KMS-11 (cell line): ENCODE measurements around the gene EXOC1L.
"Not testable (repeated sequence)": the region's sequence is repeated elsewhere in the genome, so short reads cannot be mapped to it uniquely, and the experiment has no call there.

ENCODE experiments used
- H2AFZ ChIP-seq: fragments of 200-600 bp; sonication (generic); 2 replicates; pipeline ENCODE4 v1.6.1; 2016; ENCODE audit warnings: antibody characterized with exemption, mixed run types, low read depth
- H3K27ac ChIP-seq: fragments of 200-600 bp; sonication (generic); 2 replicates; pipeline ENCODE4 v1.6.1; 2016; ENCODE audit warnings: mild to moderate bottlenecking, mixed run types
- H3K27me3 ChIP-seq: fragments of 200-600 bp; sonication (generic); 2 replicates; pipeline ENCODE4 v1.6.1; 2017; ENCODE audit warnings: mild to moderate bottlenecking, low read depth, mixed run types, moderate library complexity; ENCODE audit not compliant: insufficient read depth
- H3K36me3 ChIP-seq: fragments of 200-600 bp; sonication (generic); 2 replicates; pipeline ENCODE4 v1.6.1; 2017; ENCODE audit warnings: mild to moderate bottlenecking, mixed run types; ENCODE audit not compliant: insufficient read depth
- H3K4me1 ChIP-seq: fragments of 200-600 bp; sonication (generic); 2 replicates; pipeline ENCODE4 v1.6.1; 2016; ENCODE audit warnings: mild to moderate bottlenecking, low read depth, mixed run types; ENCODE audit not compliant: poor library complexity, severe bottlenecking
- H3K4me2 ChIP-seq: fragments of 200-600 bp; sonication (generic); 2 replicates; pipeline ENCODE4 v1.7.0; 2016; ENCODE audit warnings: mild to moderate bottlenecking, mixed run types
- H3K4me3 ChIP-seq: fragments of 200-600 bp; sonication (generic); IDR thresholded peaks from 2 replicates; pipeline ENCODE4 v1.6.1; 2017; ENCODE audit warnings: low read depth, low read length, mixed read lengths; ENCODE audit not compliant: insufficient read depth
- H3K79me2 ChIP-seq: fragments of 200-600 bp; sonication (generic); 2 replicates; pipeline ENCODE4 v1.6.1; 2016; ENCODE audit warnings: low read depth, mixed run types; ENCODE audit not compliant: insufficient read depth
- H3K9ac ChIP-seq: fragments of 200-600 bp; sonication (generic); 2 replicates; pipeline ENCODE4 v1.6.1; 2016; ENCODE audit warnings: mild to moderate bottlenecking, mixed run types
- H4K20me1 ChIP-seq: fragments of 200-600 bp; sonication (generic); 2 replicates; pipeline ENCODE4 v1.6.1; 2016; ENCODE audit warnings: mild to moderate bottlenecking, mixed run types; ENCODE audit not compliant: insufficient read depth
- TF ChIP-seq, protein P1 (sequence below): fragments of 200-600 bp; sonication (generic); conservative IDR thresholded peaks from 2 replicates; pipeline ENCODE4 v1.6.1; 2017; ENCODE audit warnings: low read depth, mild to moderate bottlenecking, antibody characterized with exemption, low read length, moderate library complexity, mixed read lengths

The EXOC1L gene

DNA sequence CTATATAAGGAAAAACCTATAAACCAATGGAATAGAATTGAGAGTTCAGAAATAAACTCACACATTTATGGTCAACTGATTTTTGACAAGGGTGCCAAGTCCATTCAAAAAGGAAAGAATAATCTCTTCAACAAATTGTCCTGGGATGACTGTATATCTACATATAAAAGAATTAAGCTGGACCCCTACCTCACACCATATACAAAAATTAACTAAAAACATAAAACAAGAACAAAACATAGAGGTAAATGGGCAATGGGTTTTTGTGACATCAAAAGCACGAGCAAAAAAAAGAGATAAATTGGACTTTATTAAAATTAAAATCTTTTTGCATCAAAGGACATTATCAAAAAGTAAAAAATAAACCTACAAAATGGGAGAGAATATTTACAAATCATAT lies 18.3 kb downstream of the EXOC1L start:
- Histone ChIP-seq H3K27ac (no peak overlapping the region), H3K9ac (no peak overlapping the region), H3K4me3 (no peak overlapping the region), H2AFZ (no peak overlapping the region), H3K27me3 (no peaks in the 10 kb centered on the region), H3K4me1 (no peaks in the 10 kb centered on the region), H3K36me3 (no peaks in the 10 kb centered on the region), H3K79me2 (no peaks in the 10 kb centered on the region), H4K20me1 (no peaks in the 10 kb centered on the region), H3K4me2 (no peak overlapping the region)
- TF ChIP-seq, protein P1, sequence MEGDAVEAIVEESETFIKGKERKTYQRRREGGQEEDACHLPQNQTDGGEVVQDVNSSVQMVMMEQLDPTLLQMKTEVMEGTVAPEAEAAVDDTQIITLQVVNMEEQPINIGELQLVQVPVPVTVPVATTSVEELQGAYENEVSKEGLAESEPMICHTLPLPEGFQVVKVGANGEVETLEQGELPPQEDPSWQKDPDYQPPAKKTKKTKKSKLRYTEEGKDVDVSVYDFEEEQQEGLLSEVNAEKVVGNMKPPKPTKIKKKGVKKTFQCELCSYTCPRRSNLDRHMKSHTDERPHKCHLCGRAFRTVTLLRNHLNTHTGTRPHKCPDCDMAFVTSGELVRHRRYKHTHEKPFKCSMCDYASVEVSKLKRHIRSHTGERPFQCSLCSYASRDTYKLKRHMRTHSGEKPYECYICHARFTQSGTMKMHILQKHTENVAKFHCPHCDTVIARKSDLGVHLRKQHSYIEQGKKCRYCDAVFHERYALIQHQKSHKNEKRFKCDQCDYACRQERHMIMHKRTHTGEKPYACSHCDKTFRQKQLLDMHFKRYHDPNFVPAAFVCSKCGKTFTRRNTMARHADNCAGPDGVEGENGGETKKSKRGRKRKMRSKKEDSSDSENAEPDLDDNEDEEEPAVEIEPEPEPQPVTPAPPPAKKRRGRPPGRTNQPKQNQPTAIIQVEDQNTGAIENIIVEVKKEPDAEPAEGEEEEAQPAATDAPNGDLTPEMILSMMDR = no peak

DNA sequence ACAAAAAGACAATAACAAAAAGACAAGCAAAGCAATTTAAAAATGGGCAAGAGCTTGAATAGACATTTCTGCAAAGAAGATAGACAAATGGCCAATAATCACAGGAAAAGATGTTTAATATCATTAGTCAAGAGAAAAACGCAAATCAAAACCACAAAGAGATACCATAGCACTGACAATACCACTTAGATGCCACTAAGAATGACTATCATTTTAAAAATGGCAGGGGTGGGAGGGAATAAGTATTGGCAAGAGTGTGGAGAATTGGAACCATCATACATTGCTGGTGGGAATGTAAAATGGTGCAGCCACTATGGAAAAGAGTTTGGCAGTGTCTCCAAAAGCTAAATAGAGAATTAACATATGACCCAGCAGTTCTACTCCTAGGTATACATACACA lies 18.8 kb downstream of the EXOC1L start:
- no peak overlapping the region for H3K27ac ChIP-seq
- no peaks in the 10 kb centered on the region for H4K20me1 ChIP-seq
- no peaks in the 10 kb centered on the region for H3K4me1 ChIP-seq
- H3K9ac ChIP-seq = no peak overlapping the region
- H3K36me3 ChIP-seq = no peaks in the 10 kb centered on the region
- H3K27me3 ChIP-seq = no peaks in the 10 kb centered on the region
- no peak overlapping the region for H2AFZ ChIP-seq
- H3K4me3 ChIP-seq = no peak overlapping the region
- H3K4me2 ChIP-seq = no peak overlapping the region
- H3K79me2 ChIP-seq = no peaks in the 10 kb centered on the region
- TF ChIP-seq, protein P1 = no peak

DNA sequence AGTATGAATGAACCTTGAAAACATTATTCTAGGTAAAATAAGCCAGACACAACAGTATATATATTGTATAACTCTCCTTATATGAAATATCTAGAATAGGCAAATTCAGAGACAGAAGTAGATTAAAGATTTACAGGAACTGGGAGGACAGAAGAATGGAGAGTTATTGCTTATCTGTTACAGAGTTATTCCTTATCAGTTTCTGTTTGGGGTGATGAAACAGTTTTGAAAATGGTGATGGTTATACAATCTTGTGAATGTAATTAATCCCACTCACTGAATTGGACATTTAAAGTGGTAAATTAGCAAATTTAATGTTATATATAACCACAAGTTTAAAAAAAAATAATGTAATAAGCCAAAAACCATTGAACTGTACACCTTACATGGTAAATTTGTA lies 19.4 kb downstream of the EXOC1L start:
- Histone ChIP-seq H3K27me3 (no peaks in the 10 kb centered on the region), H3K4me1 (no peaks in the 10 kb centered on the region), H3K9ac (no peak overlapping the region), H4K20me1 (no peaks in the 10 kb centered on the region), H3K36me3 (no peaks in the 10 kb centered on the region), H3K79me2 (no peaks in the 10 kb centered on the region), H3K4me2 (no peak overlapping the region), H3K27ac (no peak overlapping the region), H3K4me3 (no peak overlapping the region), H2AFZ (no peak overlapping the region)
- TF ChIP-seq, protein P1 = no peak

DNA sequence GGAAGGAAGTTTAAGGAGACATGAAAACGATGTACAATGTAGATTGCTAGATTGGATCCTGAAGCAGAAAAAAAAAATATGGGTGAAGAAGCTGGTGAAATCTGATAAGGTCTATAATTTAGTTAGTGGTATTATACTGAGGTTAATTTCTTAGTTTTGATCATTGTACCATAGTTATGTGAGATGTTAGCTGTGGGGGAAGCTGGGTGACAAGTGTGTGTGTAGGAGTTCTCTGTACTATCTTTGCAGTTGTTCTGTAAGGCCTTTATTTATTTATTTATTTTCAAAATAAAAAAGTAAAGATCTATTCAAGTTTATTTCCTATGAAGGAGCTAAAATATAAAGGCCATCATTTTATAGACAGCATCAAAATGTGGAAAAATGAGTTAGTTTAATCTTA lies 21.4 kb downstream of the EXOC1L start:
- H3K4me1 ChIP-seq = no peaks in the 10 kb centered on the region
- H3K4me2 ChIP-seq = no peak overlapping the region
- H3K79me2 ChIP-seq = no peaks in the 10 kb centered on the region
- no peak overlapping the region for H3K4me3 ChIP-seq
- H2AFZ ChIP-seq = no peak overlapping the region
- H3K36me3 ChIP-seq = no peaks in the 10 kb centered on the region
- no peak overlapping the region for H3K27ac ChIP-seq
- H4K20me1 ChIP-seq = no peaks in the 10 kb centered on the region
- no peaks in the 10 kb centered on the region for H3K27me3 ChIP-seq
- H3K9ac ChIP-seq = no peak overlapping the region
- TF ChIP-seq, protein P1 = no peak

DNA sequence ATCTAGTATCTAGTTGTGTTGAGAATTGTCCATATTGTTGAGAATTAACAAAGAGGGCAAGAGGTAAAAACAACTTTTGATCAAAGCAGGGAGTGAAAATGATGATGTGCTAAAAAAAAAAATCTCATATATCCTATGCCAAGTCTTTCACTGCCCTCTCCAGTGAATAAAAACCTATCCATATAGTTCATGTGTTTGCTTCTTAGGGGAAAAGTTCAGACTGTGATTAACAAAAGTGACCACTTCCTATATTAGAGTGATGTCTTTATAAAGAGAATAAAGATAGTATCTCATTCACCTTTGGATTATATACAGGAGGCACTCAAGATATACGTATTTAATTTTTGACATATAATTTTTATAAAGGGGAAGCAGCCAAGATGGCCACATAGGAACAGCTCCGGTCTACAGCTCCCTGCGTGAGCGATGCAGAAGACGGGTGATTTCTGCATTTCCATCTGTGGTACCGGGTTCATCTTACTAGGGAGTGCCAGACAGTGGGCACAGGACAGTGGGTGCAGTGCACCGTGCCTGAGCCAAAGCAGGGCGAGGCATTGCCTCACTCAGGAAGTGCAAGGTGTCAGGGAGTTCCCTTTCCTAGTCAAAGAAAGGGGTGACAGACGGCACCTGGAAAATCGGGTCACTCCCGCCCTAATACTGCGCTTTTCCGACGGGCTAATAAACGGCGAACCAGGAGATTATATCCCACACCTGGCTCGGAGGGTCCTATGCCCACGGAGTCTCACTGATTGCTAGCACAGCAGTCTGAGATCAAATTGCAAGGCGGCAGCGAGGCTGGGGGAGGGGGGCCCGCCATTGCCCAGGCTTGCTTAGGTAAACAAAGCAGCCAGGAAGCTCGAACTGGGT lies 22.0 kb downstream of the EXOC1L start:
- H2AFZ ChIP-seq, H3K36me3 ChIP-seq, H4K20me1 ChIP-seq, H3K79me2 ChIP-seq, H3K9ac ChIP-seq, H3K4me2 ChIP-seq, H3K4me1 ChIP-seq, H3K4me3 ChIP-seq, H3K27ac ChIP-seq, H3K27me3 ChIP-seq: not testable (repeated sequence)

DNA sequence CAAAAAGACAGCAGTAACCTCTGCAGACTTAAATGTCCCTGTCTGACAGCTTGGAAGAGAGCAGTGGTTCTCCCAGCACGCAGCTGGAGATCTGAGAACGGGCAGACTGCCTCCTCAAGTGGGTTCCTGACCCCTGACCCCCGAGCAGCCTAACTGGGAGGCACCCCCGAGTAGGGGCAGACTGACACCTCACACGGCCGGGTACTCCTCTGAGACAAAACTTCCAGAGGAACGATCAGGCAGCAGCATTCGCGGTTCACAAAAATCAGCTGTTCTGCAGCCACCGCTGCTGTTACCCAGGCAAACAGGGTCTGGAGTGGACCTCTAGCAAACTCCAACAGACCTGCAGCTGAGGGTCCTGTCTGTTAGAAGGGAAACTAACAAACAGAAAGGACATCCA lies 22.7 kb downstream of the EXOC1L start:
- H4K20me1 ChIP-seq, H2AFZ ChIP-seq, H3K4me1 ChIP-seq, H3K27ac ChIP-seq, H3K9ac ChIP-seq, H3K79me2 ChIP-seq, H3K4me3 ChIP-seq, H3K36me3 ChIP-seq, H3K27me3 ChIP-seq, H3K4me2 ChIP-seq: not testable (repeated sequence)
